ENCODE data around the gene SOD2.

DNA sequence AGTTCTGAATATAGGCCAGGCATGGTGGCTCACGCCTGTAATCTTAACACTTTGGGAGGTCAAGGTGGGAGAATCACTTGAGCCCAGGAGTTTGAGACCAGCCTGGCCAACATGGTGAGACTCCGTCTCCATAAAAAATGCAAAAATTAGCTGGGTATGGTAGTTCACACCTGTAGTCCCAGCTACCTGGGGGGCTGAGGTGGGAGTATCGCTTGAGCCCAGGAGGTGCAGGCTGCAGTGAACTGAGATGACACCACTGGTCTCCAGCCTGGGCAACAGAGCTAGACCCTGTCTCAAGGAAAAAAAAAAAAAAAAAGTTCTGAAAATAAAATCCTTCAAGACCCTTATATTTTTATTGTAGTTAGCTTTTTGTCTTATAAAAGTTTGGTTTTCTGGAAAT lies 22.6 kb upstream of the SOD2 start:
- TF ChIP-seq POLR2A (IDR thresholded peaks at IDR 0.05; ENCODE audit: borderline replicate concordance, extremely low read depth, insufficient read depth, insufficient read length): no peak
- no peak for TF ChIP-seq CTCF (IDR thresholded peaks at IDR 0.05 in 2 of 3, conservative IDR thresholded peaks at IDR 0.05 in 1 of 3; ENCODE audit: borderline replicate concordance in 1 of 3, insufficient read depth in 1 of 3, low read depth in 2 of 3, low read length in 2 of 3)
- TF ChIP-seq ZNF274 (IDR thresholded peaks at IDR 0.05; ENCODE audit: low read depth, low read length): no peak
- TF ChIP-seq CEBPB (IDR thresholded peaks at IDR 0.05; ENCODE audit: low read depth): no peak
- TF ChIP-seq ZBTB33 (IDR thresholded peaks at IDR 0.05; ENCODE audit: extremely low read depth, insufficient replicate concordance, low read length): no peak
- no peak for TF ChIP-seq POLR2AphosphoS5 (IDR thresholded peaks at IDR 0.05; ENCODE audit: low read depth, low read length)
- no peak for TF ChIP-seq ELF1 (IDR thresholded peaks at IDR 0.05; ENCODE audit: borderline replicate concordance, low read depth)
- TF ChIP-seq TCF7L2 (IDR thresholded peaks at IDR 0.05; ENCODE audit: borderline replicate concordance, extremely low read depth, insufficient read depth, insufficient read length): no peak
- no peak for TF ChIP-seq RAD21 (IDR thresholded peaks at IDR 0.05; ENCODE audit: low read depth)
- no peak for TF ChIP-seq EZH2phosphoT487 (IDR thresholded peaks at IDR 0.05; ENCODE audit: borderline replicate concordance)
